NB4 (cell line): ENCODE measurements around the gene NRP2.

ENCODE experiments used
- DNase-seq: peaks from one replicate; pipeline ENCODE4 v3.0.0; 2010; ENCODE audit warnings: low read depth
- H3K4me3 ChIP-seq: one replicate; pipeline ENCODE4 v1.5.1; 2011; ENCODE audit warnings: mild to moderate bottlenecking, low read depth, low read length, moderate library complexity
- CTCF ChIP-seq: IDR thresholded peaks from one replicate; pipeline ENCODE4 v1.5.1; 2012; ENCODE audit warnings: low read depth, low read length
- MAX ChIP-seq: IDR thresholded peaks from 2 replicates; pipeline ENCODE4 v1.6.1; 2011; ENCODE audit warnings: low read depth, low read length
- MYC ChIP-seq: IDR thresholded peaks from 2 replicates; pipeline ENCODE4 v1.6.1; 2011; ENCODE audit warnings: low read depth, low read length
- POLR2A ChIP-seq: IDR thresholded peaks from 2 replicates; pipeline ENCODE4 v1.6.1; 2011; ENCODE audit warnings: mild to moderate bottlenecking; ENCODE audit not compliant: insufficient read length; ENCODE audit errors: extremely low read depth

Gene NRP2

GRCh38 chr2:205787761-205788160 is 105.5 kb downstream of the NRP2 start:
- DNase-seq = no peak
- TF ChIP-seq MAX (no peak), POLR2A (no peak), CTCF (no peak), MYC (no peak)
- H3K4me3 ChIP-seq = no peak overlapping the region

- DNase-seq = no peak
- TF ChIP-seq CTCF (no peak), MYC (no peak), POLR2A (no peak), MAX (no peak)
- H3K4me3 ChIP-seq = no peak overlapping the region
Measured at GRCh38 chr2:205789906-205790305, 107.6 kb downstream of the NRP2 start.

GRCh38 chr2:205792908-205793307 is 110.6 kb downstream of the NRP2 start:
- TF ChIP-seq MYC (no peak), CTCF (no peak), MAX (no peak), POLR2A (no peak)
- no peak overlapping the region for H3K4me3 ChIP-seq
- DNase-seq = no peak

- no peak for DNase-seq
- no peak overlapping the region for H3K4me3 ChIP-seq
- no peak for TF ChIP-seq POLR2A
- no peak for TF ChIP-seq MAX
- no peak for TF ChIP-seq CTCF
- no peak for TF ChIP-seq MYC
Measured at GRCh38 chr2:205796805-205797313, 114.6 kb downstream of the NRP2 start.

- TF ChIP-seq CTCF (no peak), MAX (no peak), MYC (no peak), POLR2A (no peak)
- H3K4me3 ChIP-seq = no peak overlapping the region
- DNase-seq = no peak
Measured at GRCh38 chr2:205797866-205798265, 115.6 kb downstream of the NRP2 start.

- DNase-seq = no peak
- TF ChIP-seq POLR2A = no peak
- TF ChIP-seq MAX = no peak
- TF ChIP-seq CTCF = no peak
- TF ChIP-seq MYC = no peak
- H3K4me3 ChIP-seq = no peak overlapping the region
Measured at GRCh38 chr2:205800224-205800623, 117.9 kb downstream of the NRP2 start.
